RPMI7951 (cell line): ENCODE measurements around the gene DISC1. TPM values are rescaled to one million over a fixed set of nuclear protein-coding genes. Genes with fewer than 3 reads are reported as not detected.
"Not testable (repeated sequence)": the region's sequence is repeated elsewhere in the genome, so short reads cannot be mapped to it uniquely, and the experiment has no call there.

Experiments used
- DNase-seq: peaks from one replicate; pipeline ENCODE4 v3.0.0-alpha.2; 2012; ENCODE audit warnings: low read depth
- total RNA-seq: library from RNA; depleted of rRNA; stranded (reverse); fragments of >200 nt; shearing (Covaris generic); gene quantifications from 2 replicates; pipeline ENCODE4 v1.2.3, GENCODE V29; 2014

The DISC1 gene
- total RNA-seq, 1 experiment from 2014 or later = 1.9 TPM

GRCh38 chr1:231887866-231888265 is 261.3 kb downstream of the DISC1 start:
- no peak for DNase-seq

- DNase-seq = no peak
Measured at GRCh38 chr1:231890791-231891190, 264.2 kb downstream of the DISC1 start.

GRCh38 chr1:231893400-231894102 is 267.0 kb downstream of the DISC1 start:
- no peak for DNase-seq

GRCh38 chr1:231896806-231897205 is 270.2 kb downstream of the DISC1 start:
- no peak for DNase-seq

GRCh38 chr1:231899046-231899445 is 272.5 kb downstream of the DISC1 start:
- no peak for DNase-seq

- DNase-seq = no peak
Measured at GRCh38 chr1:231899713-231900435, 273.3 kb downstream of the DISC1 start.

GRCh38 chr1:231903586-231904081 is 277.0 kb downstream of the DISC1 start:
- DNase-seq = no peak

- not testable (repeated sequence) for DNase-seq
Measured at GRCh38 chr1:231907310-231907709, 280.7 kb downstream of the DISC1 start.

GRCh38 chr1:231913493-231913892 is 286.9 kb downstream of the DISC1 start:
- no peak for DNase-seq

- DNase-seq = peak; percentile 51
Measured at GRCh38 chr1:231918239-231919015, 291.8 kb downstream of the DISC1 start.

GRCh38 chr1:231919239-231919885 is 292.8 kb downstream of the DISC1 start:
- DNase-seq = no peak

- no peak for DNase-seq
Measured at GRCh38 chr1:231919886-231920285, 293.3 kb downstream of the DISC1 start.

GRCh38 chr1:231921646-231922345 is 295.2 kb downstream of the DISC1 start:
- DNase-seq = no peak

GRCh38 chr1:231923491-231924041 is 297.0 kb downstream of the DISC1 start:
- DNase-seq = peak; percentile 69

- peak; percentile 72 for DNase-seq
Measured at GRCh38 chr1:231924180-231924579, 297.6 kb downstream of the DISC1 start.

GRCh38 chr1:231925864-231926263 is 299.3 kb downstream of the DISC1 start:
- DNase-seq = no peak

- DNase-seq = no peak
Measured at GRCh38 chr1:231926340-231926739, 299.8 kb downstream of the DISC1 start.

- no peak for DNase-seq
Measured at GRCh38 chr1:231926933-231927332, 300.3 kb downstream of the DISC1 start.

- no peak for DNase-seq
Measured at GRCh38 chr1:231927431-231927830, 300.8 kb downstream of the DISC1 start.

GRCh38 chr1:231929311-231929710 is 302.7 kb downstream of the DISC1 start:
- DNase-seq = peak; percentile 45
